Left ventricle myocardium inferior (tissue), 1 donor: ENCODE measurements around the gene MATR3. TPM values are rescaled to one million over a fixed set of nuclear protein-coding genes. Genes with fewer than 3 reads are reported as not detected.
"Not testable (repeated sequence)": the region's sequence is repeated elsewhere in the genome, so short reads cannot be mapped to it uniquely, and the experiment has no call there.

ENCODE experiments used
- DNase-seq: peaks from one replicate; pipeline ENCODE4 v3.0.0-alpha.2; 2020
- H3K27ac ChIP-seq: fragments of 200-600 bp; replicated peaks from 2 replicates; pipeline ENCODE4 v1.8.0; 2021
- H3K27me3 ChIP-seq: fragments of 200-600 bp; 2 replicates; pipeline ENCODE4 v1.8.0; 2021; ENCODE audit warnings: low read depth
- H3K36me3 ChIP-seq: fragments of 200-600 bp; 2 replicates; pipeline ENCODE4 v1.8.0; 2021
- H3K4me1 ChIP-seq: fragments of 200-600 bp; 2 replicates; pipeline ENCODE4 v1.8.0; 2021
- H3K4me3 ChIP-seq: fragments of 200-600 bp; 2 replicates; pipeline ENCODE4 v1.8.0; 2021; ENCODE audit warnings: mild to moderate bottlenecking, moderate library complexity
- H3K9me3 ChIP-seq: fragments of 200-600 bp; replicated peaks from 2 replicates; pipeline ENCODE4 v1.8.0; 2021
- CTCF ChIP-seq: fragments of 200-600 bp; IDR thresholded peaks from 2 replicates; pipeline ENCODE4 v1.8.0; 2021; ENCODE audit warnings: antibody characterized with exemption, mild to moderate bottlenecking, borderline replicate concordance
- intact Hi-C: fragments of 100-400 bp; cut with micrococcal nuclease; formaldehyde crosslinking; loops from one replicate; pipeline ENCODE4 v1.11.0; 2022
- total RNA-seq: library from RNA; stranded (reverse); fragmentation: NEBNext Ultra II Directional; extraction: Animal tissue kit (Norgen Biotek cat#: 25700); gene quantifications from one replicate; pipeline ENCODE4 v1.2.1, GENCODE V29; 2021
- donor health status: DM: no; HTN: yes; CAD: no; lungs with severe emphysema.

Gene MATR3
- total RNA-seq, 1 donor from 2014 or later, result 121 TPM

GRCh38 chr5:139267481-139267880, 26.1 kb upstream of the MATR3 start:
- H3K4me3 ChIP-seq, result no peak overlapping the region
- no peaks in the 10 kb centered on the region for H3K36me3 ChIP-seq
- H3K27ac ChIP-seq, result peak overlapping the region; percentile 82
- H3K9me3 ChIP-seq, result no peaks in the 10 kb centered on the region
- intact Hi-C loops, result no loop called here
- H3K27me3 ChIP-seq, result no peaks in the 10 kb centered on the region
- TF ChIP-seq CTCF, result no peak
- H3K4me1 ChIP-seq, result peaks cover 47% of the 10 kb centered on the region
- no peak for DNase-seq

- TF ChIP-seq CTCF, result peak; percentile 19
- peaks cover 48% of the 10 kb centered on the region for H3K4me1 ChIP-seq
- peak overlapping the region; percentile 28 for H3K4me3 ChIP-seq
These were observed 25.0 kb upstream of the MATR3 start for GRCh38 chr5:139268364-139269202.

GRCh38 chr5:139270718-139271117, 22.8 kb upstream of the MATR3 start:
- H3K27me3 ChIP-seq, H3K27ac ChIP-seq, H3K36me3 ChIP-seq, intact Hi-C loops, DNase-seq, H3K4me3 ChIP-seq, H3K9me3 ChIP-seq: not testable (repeated sequence)
- peaks cover 67% of the 10 kb centered on the region for H3K4me1 ChIP-seq

More at GRCh38 chr5:139268364-139269202, 25.0 kb upstream of the MATR3 start:
- Histone ChIP-seq H3K9me3 (no peaks in the 10 kb centered on the region), H3K27ac (peak overlapping the region; percentile 82), H3K36me3 (no peaks in the 10 kb centered on the region), H3K27me3 (no peaks in the 10 kb centered on the region)
- intact Hi-C loops, result no loop called here
- no peak for DNase-seq

- Histone ChIP-seq H3K4me1 (peaks cover 74% of the 10 kb centered on the region), H3K27ac (peak overlapping the region; percentile 17), H3K4me3 (no peak overlapping the region), H3K9me3 (no peaks in the 10 kb centered on the region), H3K36me3 (no peaks in the 10 kb centered on the region), H3K27me3 (no peaks in the 10 kb centered on the region)
- DNase-seq, result no peak
- no peak for TF ChIP-seq CTCF
- intact Hi-C loops, result no loop called here
These were observed 22.1 kb upstream of the MATR3 start for GRCh38 chr5:139271201-139272027.

GRCh38 chr5:139272471-139273321, 20.8 kb upstream of the MATR3 start:
- Histone ChIP-seq H3K36me3 (peaks cover 3% of the 10 kb centered on the region), H3K27ac (peak overlapping the region; percentile 89), H3K9me3 (no peaks in the 10 kb centered on the region), H3K4me1 (peaks cover 84% of the 10 kb centered on the region), H3K4me3 (peak overlapping the region; percentile 68), H3K27me3 (no peaks in the 10 kb centered on the region)
- no peak for TF ChIP-seq CTCF
- DNase-seq, result no peak
- intact Hi-C loops, result no loop called here
